ENCODE data around the gene OCRL. TPM values are rescaled to one million over a fixed set of nuclear protein-coding genes. Genes with fewer than 3 reads are reported as not detected.

OCRL gene
- polyA plus RNA-seq, 1 of the 3 experiments (the other 2 are of a cell fraction): 18.6 TPM

GRCh38 chrX:129613596-129613995 is 73.5 kb downstream of the OCRL start:
- DNase-seq: no peak
- Histone ChIP-seq H3K4me2 (no peak overlapping the region), H3K27me3 (ENCODE audit: insufficient read depth) (peaks cover 12% of the 10 kb centered on the region), H3K9me3 (no peaks in the 10 kb centered on the region), H3K27ac (ENCODE audit: low read depth in 2 of 2, low read length in 1 of 2) (no peak overlapping the region), H3K4me1 (ENCODE audit: control insufficient read depth in 1 of 2, insufficient read depth in 2 of 2, low read depth in 1 of 2, low read length in 1 of 2) (no peaks in the 10 kb centered on the region), H3K9ac (no peak overlapping the region), H3K79me2 (ENCODE audit: insufficient read depth) (no peaks in the 10 kb centered on the region), H3K9me2 (no peaks in the 10 kb centered on the region), H3F3A (replicated peaks; ENCODE audit: insufficient read depth) (no peaks in the 10 kb centered on the region), H3K4me3 (ENCODE audit: low read depth in 2 of 2, low read length in 1 of 2) (no peak overlapping the region), H2AFZ (ENCODE audit: low read depth) (no peak overlapping the region), H3K36me3 (replicated peaks in 1 of 2; ENCODE audit: control insufficient read depth in 1 of 2, insufficient read depth in 2 of 2, low read length in 1 of 2) (no peaks in the 10 kb centered on the region), H4K20me1 (ENCODE audit: insufficient read depth) (no peaks in the 10 kb centered on the region)
- ChIA-PET CTCF (interaction anchor here (1.6 to 2.1 kb wide), 4 partner anchors 9 to 113 kb away, joined by 3 to 11 read pairs (median 8); no protein-coding TSS in a partner anchor), POLR2A (no interaction called here)
- TF ChIP-seq TEAD4 (IDR thresholded peaks at IDR 0.05; ENCODE audit: borderline replicate concordance, insufficient read depth) (no peak), GABPA (IDR thresholded peaks at IDR 0.05; ENCODE audit: low read depth) (no peak), FOXJ3 (CRISPR knock-in tag; IDR thresholded peaks at IDR 0.05) (no peak), YY1 (IDR thresholded peaks at IDR 0.05; ENCODE audit: low read depth) (no peak), MXI1 (IDR thresholded peaks at IDR 0.05; ENCODE audit: low read depth, low read length) (no peak)
- TF ChIP-seq, protein P1, sequence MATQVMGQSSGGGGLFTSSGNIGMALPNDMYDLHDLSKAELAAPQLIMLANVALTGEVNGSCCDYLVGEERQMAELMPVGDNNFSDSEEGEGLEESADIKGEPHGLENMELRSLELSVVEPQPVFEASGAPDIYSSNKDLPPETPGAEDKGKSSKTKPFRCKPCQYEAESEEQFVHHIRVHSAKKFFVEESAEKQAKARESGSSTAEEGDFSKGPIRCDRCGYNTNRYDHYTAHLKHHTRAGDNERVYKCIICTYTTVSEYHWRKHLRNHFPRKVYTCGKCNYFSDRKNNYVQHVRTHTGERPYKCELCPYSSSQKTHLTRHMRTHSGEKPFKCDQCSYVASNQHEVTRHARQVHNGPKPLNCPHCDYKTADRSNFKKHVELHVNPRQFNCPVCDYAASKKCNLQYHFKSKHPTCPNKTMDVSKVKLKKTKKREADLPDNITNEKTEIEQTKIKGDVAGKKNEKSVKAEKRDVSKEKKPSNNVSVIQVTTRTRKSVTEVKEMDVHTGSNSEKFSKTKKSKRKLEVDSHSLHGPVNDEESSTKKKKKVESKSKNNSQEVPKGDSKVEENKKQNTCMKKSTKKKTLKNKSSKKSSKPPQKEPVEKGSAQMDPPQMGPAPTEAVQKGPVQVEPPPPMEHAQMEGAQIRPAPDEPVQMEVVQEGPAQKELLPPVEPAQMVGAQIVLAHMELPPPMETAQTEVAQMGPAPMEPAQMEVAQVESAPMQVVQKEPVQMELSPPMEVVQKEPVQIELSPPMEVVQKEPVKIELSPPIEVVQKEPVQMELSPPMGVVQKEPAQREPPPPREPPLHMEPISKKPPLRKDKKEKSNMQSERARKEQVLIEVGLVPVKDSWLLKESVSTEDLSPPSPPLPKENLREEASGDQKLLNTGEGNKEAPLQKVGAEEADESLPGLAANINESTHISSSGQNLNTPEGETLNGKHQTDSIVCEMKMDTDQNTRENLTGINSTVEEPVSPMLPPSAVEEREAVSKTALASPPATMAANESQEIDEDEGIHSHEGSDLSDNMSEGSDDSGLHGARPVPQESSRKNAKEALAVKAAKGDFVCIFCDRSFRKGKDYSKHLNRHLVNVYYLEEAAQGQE (IDR thresholded peaks at IDR 0.05; ENCODE audit: low read depth, low read length): no peak

DNA sequence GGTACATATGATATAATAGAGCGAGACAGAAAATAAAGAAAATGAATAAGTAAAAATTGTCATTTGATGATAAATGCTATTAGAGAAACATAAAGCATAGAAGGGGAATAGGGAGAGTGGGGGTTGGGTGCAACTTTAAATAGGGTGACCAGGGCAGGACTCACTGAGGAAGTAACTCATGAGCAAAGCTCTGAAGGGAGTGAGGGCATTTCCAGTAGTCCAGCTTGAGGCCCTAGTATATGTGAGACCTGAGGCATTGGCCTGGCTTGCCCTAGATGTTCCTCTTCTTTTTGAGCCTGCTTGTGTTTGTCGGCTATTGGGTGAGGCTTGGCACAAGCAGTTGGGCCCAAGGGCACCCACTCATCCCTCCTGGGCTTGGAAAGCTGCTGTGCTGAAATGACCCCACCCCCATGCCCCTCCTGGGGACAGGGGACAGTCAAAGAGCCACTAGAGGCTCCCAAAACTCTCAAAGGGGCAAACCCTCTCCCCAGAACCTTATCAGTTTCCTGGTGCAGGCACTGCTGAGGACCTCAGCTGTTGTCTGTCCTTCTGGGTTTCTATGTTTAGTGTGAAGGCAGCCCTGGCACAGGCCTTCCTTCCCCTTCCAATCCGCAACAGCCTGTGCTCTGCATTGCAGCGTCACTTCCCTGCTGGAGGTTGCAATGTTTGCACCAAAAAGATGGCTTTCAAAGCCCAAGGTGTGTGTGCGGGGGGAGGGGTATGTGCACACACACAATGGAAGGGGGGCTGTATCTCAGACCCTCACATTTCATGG is 74.6 kb downstream of the OCRL start:
- H3K79me2 ChIP-seq (ENCODE audit: insufficient read depth): no peaks in the 10 kb centered on the region
- DNase-seq: no peak
- no peaks in the 10 kb centered on the region for H3K36me3 ChIP-seq (replicated peaks in 1 of 2; ENCODE audit: control insufficient read depth in 1 of 2, insufficient read depth in 2 of 2, low read length in 1 of 2)
- H2AFZ ChIP-seq (ENCODE audit: low read depth): no peak overlapping the region
- ChIA-PET CTCF (interaction anchor here (1.6 to 3.5 kb wide), 4 partner anchors 10 to 112 kb away, joined by 3 to 25 read pairs (median 10); no protein-coding TSS in a partner anchor), POLR2A (no interaction called here)
- no peaks in the 10 kb centered on the region for H3F3A ChIP-seq (replicated peaks; ENCODE audit: insufficient read depth)
- H3K27ac ChIP-seq (ENCODE audit: low read depth in 2 of 2, low read length in 1 of 2): no peak overlapping the region
- H3K4me2 ChIP-seq: no peak overlapping the region
- TF ChIP-seq EP300 (IDR thresholded peaks at IDR 0.05; ENCODE audit: borderline replicate concordance in 1 of 2, low read depth in 1 of 2, low read length in 1 of 2) (no peak), RAD21 (IDR thresholded peaks at IDR 0.05; ENCODE audit: low read length) (no peak)
- H3K9me2 ChIP-seq: no peaks in the 10 kb centered on the region
- H3K4me1 ChIP-seq (ENCODE audit: control insufficient read depth in 1 of 2, insufficient read depth in 2 of 2, low read depth in 1 of 2, low read length in 1 of 2): no peaks in the 10 kb centered on the region
- H3K4me3 ChIP-seq (ENCODE audit: low read depth in 2 of 2, low read length in 1 of 2): no peak overlapping the region
- H4K20me1 ChIP-seq (ENCODE audit: insufficient read depth): no peaks in the 10 kb centered on the region
- 34% methylated on average over 2 of the region's 5 CpGs for WGBS (ENCODE audit: low lambda C conversion rate)
- H3K9me3 ChIP-seq: no peaks in the 10 kb centered on the region
- no peak overlapping the region for H3K9ac ChIP-seq
- H3K27me3 ChIP-seq (ENCODE audit: insufficient read depth): peaks cover 12% of the 10 kb centered on the region

Data from SK-N-SH (cell line).